Measurements from ENCODE around the gene KIF26A. TPM values are rescaled to one million over a fixed set of nuclear protein-coding genes. Genes with fewer than 3 reads are reported as not detected.

The KIF26A gene
- total RNA-seq, 4 donors from 2014 or later = 0.59 to 3.3 (median 1.5) TPM

GRCh38 chr14:104175811-104176210 lies 37.4 kb downstream of the KIF26A start:
- Histone ChIP-seq H3K27ac (no peak overlapping the region), H3K4me1 (no peaks in the 10 kb centered on the region), H3K36me3 (no peaks in the 10 kb centered on the region), H3K9me3 (no peaks in the 10 kb centered on the region), H3K4me3 (no peak overlapping the region), H3K27me3 (peaks cover 2 to 27% (median 17%) of the 10 kb centered on the region in 3 donors)
- in situ Hi-C loops (cut with MboI; ENCODE audit: low sequenced_read_pairs in 4 of 4) (no loop called here), intact Hi-C loops (cut with DNase I; ENCODE audit: low total_unique reads) (no loop called here)
- ATAC-seq = no peak
- no peak for DNase-seq
- TF ChIP-seq POLR2A (IDR thresholded peaks at IDR 0.05) = no peak

GRCh38 chr14:104176611-104177010 lies 38.2 kb downstream of the KIF26A start:
- Histone ChIP-seq H3K27ac (no peak overlapping the region), H3K9me3 (no peaks in the 10 kb centered on the region), H3K4me1 (no peaks in the 10 kb centered on the region), H3K36me3 (no peaks in the 10 kb centered on the region), H3K4me3 (no peak overlapping the region), H3K27me3 (peaks cover 2 to 25% (median 11%) of the 10 kb centered on the region in 3 donors)
- no peak for TF ChIP-seq POLR2A (IDR thresholded peaks at IDR 0.05)
- TF ChIP-seq, protein P1, sequence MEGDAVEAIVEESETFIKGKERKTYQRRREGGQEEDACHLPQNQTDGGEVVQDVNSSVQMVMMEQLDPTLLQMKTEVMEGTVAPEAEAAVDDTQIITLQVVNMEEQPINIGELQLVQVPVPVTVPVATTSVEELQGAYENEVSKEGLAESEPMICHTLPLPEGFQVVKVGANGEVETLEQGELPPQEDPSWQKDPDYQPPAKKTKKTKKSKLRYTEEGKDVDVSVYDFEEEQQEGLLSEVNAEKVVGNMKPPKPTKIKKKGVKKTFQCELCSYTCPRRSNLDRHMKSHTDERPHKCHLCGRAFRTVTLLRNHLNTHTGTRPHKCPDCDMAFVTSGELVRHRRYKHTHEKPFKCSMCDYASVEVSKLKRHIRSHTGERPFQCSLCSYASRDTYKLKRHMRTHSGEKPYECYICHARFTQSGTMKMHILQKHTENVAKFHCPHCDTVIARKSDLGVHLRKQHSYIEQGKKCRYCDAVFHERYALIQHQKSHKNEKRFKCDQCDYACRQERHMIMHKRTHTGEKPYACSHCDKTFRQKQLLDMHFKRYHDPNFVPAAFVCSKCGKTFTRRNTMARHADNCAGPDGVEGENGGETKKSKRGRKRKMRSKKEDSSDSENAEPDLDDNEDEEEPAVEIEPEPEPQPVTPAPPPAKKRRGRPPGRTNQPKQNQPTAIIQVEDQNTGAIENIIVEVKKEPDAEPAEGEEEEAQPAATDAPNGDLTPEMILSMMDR (IDR thresholded peaks at IDR 0.05 in 4 of 5, conservative IDR thresholded peaks at IDR 0.05 in 1 of 5) = no peak
- DNase-seq (no peak), ATAC-seq (no peak)
- intact Hi-C loops (cut with DNase I; ENCODE audit: low total_unique reads) = no loop called here
- in situ Hi-C loops (cut with MboI; ENCODE audit: low sequenced_read_pairs in 4 of 4) = no loop called here

DNA sequence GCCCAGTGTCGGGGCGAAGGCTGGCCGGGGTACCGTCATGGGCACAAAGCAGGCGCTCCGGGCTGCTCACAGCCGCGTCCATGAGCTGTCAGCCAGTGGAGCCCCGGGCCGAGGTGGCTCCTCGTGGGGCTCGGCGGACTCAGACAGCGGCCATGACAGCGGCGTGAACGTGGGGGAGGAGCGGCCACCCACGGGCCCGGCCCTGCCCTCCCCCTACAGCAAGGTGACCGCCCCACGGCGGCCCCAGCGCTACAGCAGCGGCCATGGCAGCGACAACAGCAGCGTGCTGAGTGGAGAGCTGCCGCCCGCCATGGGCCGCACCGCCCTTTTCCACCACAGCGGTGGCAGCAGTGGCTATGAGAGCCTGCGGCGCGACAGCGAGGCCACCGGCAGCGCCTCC lies 39.0 kb downstream of the KIF26A start:
- no peaks in the 10 kb centered on the region for H3K4me1 ChIP-seq
- no peak overlapping the region for H3K27ac ChIP-seq
- ATAC-seq = no peak
- H3K27me3 ChIP-seq = peaks cover 2 to 19% (median 11%) of the 10 kb centered on the region in 3 donors
- in situ Hi-C loops (cut with MboI; ENCODE audit: low sequenced_read_pairs in 4 of 4) = no loop called here
- TF ChIP-seq POLR2A (IDR thresholded peaks at IDR 0.05) = no peak
- TF ChIP-seq, protein P1 (IDR thresholded peaks at IDR 0.05 in 4 of 5, conservative IDR thresholded peaks at IDR 0.05 in 1 of 5) = no peak
- H3K36me3 ChIP-seq = no peaks in the 10 kb centered on the region
- H3K9me3 ChIP-seq = no peaks in the 10 kb centered on the region
- intact Hi-C loops (cut with DNase I; ENCODE audit: low total_unique reads) = no loop called here
- DNase-seq = no peak
- no peak overlapping the region for H3K4me3 ChIP-seq

DNA sequence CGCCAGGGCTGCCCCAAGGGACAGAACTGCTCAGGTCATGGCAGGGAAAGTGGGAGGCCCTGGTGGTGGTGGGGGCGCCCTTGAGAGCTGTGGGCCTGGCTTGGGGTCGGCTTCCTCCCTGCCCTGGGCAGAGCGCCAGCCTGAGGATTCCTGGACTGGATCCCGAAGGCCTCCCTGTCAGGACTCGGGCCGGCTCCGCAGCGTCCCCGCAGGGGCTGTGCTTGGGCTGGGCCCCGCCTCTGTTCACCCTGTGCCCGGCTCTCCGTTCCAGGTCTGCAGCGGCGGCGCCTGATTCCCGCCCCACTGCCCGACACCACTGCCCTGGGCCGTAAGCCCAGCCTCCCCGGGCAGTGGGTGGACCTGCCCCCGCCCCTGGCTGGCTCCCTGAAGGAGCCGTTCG lies 39.9 kb downstream of the KIF26A start:
- no peak for TF ChIP-seq POLR2A (IDR thresholded peaks at IDR 0.05)
- TF ChIP-seq, protein P1 (IDR thresholded peaks at IDR 0.05 in 4 of 5, conservative IDR thresholded peaks at IDR 0.05 in 1 of 5) = no peak
- Histone ChIP-seq H3K27ac (no peak overlapping the region), H3K4me3 (no peak overlapping the region), H3K4me1 (no peaks in the 10 kb centered on the region), H3K27me3 (peaks cover 2 to 15% (median 11%) of the 10 kb centered on the region in 3 donors), H3K9me3 (no peaks in the 10 kb centered on the region), H3K36me3 (no peaks in the 10 kb centered on the region)
- in situ Hi-C loops (cut with MboI; ENCODE audit: low sequenced_read_pairs in 4 of 4) = no loop called here
- DNase-seq (no peak), ATAC-seq (no peak)
- intact Hi-C loops (cut with DNase I; ENCODE audit: low total_unique reads) = no loop called here

DNA sequence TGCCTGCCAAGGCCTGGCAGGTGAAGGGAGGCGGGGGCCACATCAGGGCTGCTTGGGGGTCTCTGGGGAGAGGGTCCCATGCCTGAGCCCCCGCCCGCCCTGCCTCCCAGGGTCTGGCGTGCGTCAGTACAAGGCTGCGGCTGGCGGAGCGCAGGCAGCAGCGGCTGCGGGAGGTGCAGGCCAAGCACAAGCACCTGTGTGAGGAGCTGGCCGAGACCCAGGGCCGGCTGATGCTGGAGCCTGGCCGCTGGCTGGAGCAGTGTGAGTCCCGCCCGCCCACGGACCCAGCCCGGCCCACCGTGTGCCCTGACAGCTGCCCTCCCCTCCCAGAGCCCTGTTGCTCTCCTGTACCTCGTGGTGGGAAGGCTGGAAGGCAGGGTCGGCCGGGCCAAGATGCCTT lies 40.7 kb downstream of the KIF26A start:
- Histone ChIP-seq H3K9me3 (no peaks in the 10 kb centered on the region), H3K4me1 (no peaks in the 10 kb centered on the region), H3K27ac (no peak overlapping the region), H3K27me3 (peaks cover 2 to 15% (median 9%) of the 10 kb centered on the region in 3 donors), H3K4me3 (no peak overlapping the region), H3K36me3 (no peaks in the 10 kb centered on the region)
- in situ Hi-C loops (cut with MboI; ENCODE audit: low sequenced_read_pairs in 4 of 4) = no loop called here
- DNase-seq (no peak), ATAC-seq (no peak)
- intact Hi-C loops (cut with DNase I; ENCODE audit: low total_unique reads) = no loop called here
- no peak for TF ChIP-seq POLR2A (IDR thresholded peaks at IDR 0.05)
- TF ChIP-seq, protein P1 (IDR thresholded peaks at IDR 0.05 in 4 of 5, conservative IDR thresholded peaks at IDR 0.05 in 1 of 5) = no peak
